ENCODE measurements around the gene TIGIT.

The TIGIT gene

DNA sequence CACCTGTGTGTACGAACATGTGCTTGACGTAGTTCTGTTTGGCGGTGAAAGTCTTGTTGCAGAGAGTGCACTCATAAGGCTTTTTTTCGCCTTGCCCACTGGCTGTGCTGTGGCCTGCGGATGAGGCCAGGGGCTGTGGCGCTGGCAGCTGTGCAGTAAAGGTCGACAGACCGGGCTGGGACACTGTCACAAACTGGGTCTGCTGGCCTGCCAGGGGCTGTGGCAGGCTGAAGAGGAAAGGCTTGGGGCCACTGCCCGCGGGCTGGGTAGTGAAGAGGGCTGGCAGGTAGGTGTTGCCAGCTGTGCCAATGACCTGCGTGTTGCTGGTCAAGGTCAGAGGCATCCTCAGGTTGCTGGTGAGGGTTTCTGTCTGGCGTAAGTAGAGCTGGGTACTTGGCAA is 56.4 kb downstream of the TIGIT start:
- no peak for DNase-seq (ENCODE audit: extremely low spot score, insufficient read length, low read depth)
- no peak for FAIRE-seq

DNA sequence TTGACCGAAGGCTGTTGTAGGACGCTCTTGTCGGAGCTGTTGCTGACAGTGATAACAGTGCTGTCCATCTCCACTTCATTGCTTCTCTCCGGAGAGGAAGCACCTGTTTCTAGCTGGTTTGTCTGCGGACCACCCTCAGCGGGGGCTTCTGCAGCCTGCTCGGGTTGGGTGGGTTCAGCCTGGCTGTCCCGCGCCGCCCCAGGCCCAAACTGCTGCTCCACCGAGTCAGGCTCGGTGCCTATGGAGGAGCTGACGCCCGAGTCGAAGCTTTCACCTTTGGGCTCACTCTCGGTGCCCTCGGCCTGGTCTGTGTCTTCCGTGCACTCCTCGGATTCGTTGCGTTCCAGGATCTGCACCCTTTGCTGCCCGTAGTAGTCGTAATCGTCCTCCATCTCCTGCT is 56.9 kb downstream of the TIGIT start:
- FAIRE-seq (no peak), DNase-seq (ENCODE audit: extremely low spot score, insufficient read length, low read depth) (no peak)

DNA sequence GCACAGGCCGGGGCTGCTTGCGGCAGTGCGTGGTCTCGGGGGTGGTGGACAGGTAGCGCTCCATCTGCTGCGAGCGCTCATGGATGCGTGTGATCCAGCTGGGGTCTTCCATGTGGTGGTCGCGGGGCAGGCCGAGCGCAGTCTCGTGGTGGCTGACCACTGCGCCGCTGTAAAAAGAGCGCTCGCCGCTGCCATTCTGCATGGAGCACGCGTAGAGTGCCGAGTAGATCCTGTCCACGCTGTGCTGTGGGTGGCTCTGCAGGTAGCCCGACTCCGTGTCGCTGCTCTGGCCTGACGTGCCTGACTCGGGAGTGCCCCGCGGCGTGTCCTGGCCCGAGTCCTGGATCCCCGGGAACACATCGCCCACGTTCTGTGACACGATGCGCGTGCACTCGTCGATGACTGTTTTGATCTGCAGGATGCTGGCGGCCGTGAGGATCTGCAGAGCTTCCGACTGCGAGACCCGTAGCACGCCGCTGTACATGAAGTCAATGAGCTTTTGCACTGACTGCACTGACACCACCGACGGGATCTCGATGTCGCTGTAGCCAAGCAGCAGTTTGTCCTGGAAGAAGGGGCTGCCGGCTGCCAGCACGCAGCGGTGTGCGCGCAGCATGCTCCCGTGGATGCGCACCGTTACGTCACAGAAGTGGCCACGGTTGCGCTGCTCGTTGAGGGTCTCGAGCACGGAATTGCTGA is 57.4 kb downstream of the TIGIT start:
- DNase-seq (ENCODE audit: extremely low spot score, insufficient read length, low read depth) (no peak), FAIRE-seq (no peak)

DNA sequence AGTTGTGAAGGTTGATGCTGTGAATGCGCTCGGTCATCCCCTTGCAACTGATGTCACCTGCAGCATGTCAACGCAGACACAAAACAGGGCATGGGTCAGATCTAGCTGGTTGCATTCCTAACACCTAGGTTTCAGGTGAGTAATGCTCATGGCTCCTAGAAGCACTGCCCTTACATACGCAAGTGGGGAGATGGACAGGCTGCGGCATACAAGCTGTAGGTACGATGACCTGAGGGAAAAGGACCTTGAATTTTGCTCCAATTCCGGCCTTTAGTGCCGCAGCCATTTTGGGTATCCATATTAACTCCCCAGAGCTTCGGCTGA is 58.0 kb downstream of the TIGIT start:
- DNase-seq (ENCODE audit: extremely low spot score, insufficient read length, low read depth) (no peak), FAIRE-seq (no peak)

DNA sequence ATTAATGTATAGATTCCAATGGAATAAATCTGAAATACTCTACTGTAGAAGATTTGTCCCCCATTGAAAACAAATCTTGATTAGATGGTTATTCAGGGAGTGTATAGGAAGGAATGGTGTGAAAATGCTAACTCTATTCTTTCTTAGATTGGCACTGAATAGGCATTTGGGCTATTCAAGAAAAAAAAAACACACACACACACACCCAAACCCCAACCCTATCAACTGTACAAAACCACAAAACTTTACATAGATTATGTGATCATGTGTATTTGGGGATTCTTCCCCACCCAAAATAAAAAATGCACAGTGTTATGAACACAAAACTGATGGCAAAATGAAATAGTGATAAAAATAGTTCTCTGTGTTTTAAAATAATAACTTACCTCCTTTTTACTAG is 61.8 kb downstream of the TIGIT start:
- DNase-seq (ENCODE audit: extremely low spot score, insufficient read length, low read depth) (no peak), FAIRE-seq (no peak)

DNA sequence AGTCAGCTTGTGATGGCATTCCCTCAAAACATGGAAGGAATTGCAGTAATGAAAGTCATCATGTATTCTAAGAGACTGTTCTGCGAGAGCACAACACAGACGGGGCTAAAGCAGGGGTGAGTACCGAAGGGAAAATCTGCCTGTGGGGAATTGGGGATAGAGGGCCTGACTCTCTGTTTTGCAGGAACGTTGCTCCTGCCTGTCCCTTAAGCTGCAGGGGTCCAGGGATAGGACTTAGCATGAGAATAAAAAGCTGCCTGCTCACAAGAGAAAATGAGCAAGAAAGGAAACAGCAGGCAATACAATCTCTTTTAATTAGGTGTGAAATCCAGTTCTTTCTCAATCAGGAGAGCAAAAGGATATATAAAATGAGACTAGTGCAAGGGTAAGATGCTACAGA is 62.2 kb downstream of the TIGIT start:
- DNase-seq (ENCODE audit: extremely low spot score, insufficient read length, low read depth) (no peak), FAIRE-seq (no peak)

DNA sequence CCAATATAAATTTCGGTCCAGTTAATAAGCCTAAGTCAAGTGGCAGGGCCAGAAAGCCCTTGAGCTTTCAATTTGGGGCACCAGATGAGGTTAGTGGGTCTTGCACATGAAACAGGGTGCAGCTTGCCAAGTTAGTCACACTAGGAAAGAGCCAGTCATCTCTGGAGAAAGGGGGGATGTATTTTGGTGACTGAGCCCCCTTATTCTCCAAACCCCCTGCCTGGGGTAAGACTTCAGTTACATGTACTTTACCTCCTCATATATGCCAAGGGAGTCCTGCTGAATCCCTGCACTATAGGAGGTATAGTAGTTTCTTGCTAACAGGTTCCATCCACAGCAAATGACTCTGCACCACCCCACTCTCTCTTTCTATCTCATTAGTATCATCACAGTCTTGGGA is 62.7 kb downstream of the TIGIT start:
- no peak for FAIRE-seq
- no peak for DNase-seq (ENCODE audit: extremely low spot score, insufficient read length, low read depth)
